Mesothelial cell of epicardium (in vitro differentiated cells): ENCODE measurements around the gene SCFD2. TPM values are rescaled to one million over a fixed set of nuclear protein-coding genes. Genes with fewer than 3 reads are reported as not detected.

ENCODE experiments used
- DNase-seq, 2 experiments: peaks; one replicate each; pipeline ENCODE4 v3.0.0; 2021; ENCODE audit warnings: low spot score in 2 of 2; ENCODE audit not compliant: unreplicated experiment in 2 of 2
- H3K27ac Mint-ChIP-seq: 2 replicates; pipeline ENCODE4 v1.8.0; 2021; ENCODE audit warnings: mixed read lengths
- H3K27me3 Mint-ChIP-seq: 2 replicates; pipeline ENCODE4 v1.8.0; 2021; ENCODE audit warnings: low read depth, mixed read lengths
- H3K36me3 Mint-ChIP-seq: 2 replicates; pipeline ENCODE4 v1.8.0; 2021; ENCODE audit warnings: mixed read lengths
- H3K4me1 Mint-ChIP-seq: 2 replicates; pipeline ENCODE4 v1.8.0; 2021; ENCODE audit warnings: mixed read lengths
- H3K4me3 Mint-ChIP-seq: 2 replicates; pipeline ENCODE4 v1.8.0; 2021; ENCODE audit warnings: mild to moderate bottlenecking, moderate library complexity, mixed read lengths
- H3K9me3 Mint-ChIP-seq: 2 replicates; pipeline ENCODE4 v1.8.0; 2021; ENCODE audit warnings: mixed read lengths
- CTCF ChIP-seq: fragments of 200-600 bp; sonication (generic); IDR thresholded peaks from one replicate; pipeline ENCODE4 v1.5.0; 2021; ENCODE audit warnings: antibody characterized with exemption; ENCODE audit not compliant: unreplicated experiment
- total RNA-seq: library from RNA; stranded (reverse); gene quantifications from 3 replicates; pipeline ENCODE4 v1.2.1, GENCODE V29; 2021

The SCFD2 gene
- total RNA-seq, 1 donor from 2014 or later, result 15.6 TPM

GRCh38 chr4:53123819-53124218 is 242.0 kb downstream of the SCFD2 start:
- DNase-seq, result no peak
- peaks cover 24% of the 10 kb centered on the region for H3K4me1 Mint-ChIP-seq
- no peak overlapping the region for H3K4me3 Mint-ChIP-seq
- H3K36me3 Mint-ChIP-seq, result no peaks in the 10 kb centered on the region
- no peak for TF ChIP-seq CTCF
- H3K27me3 Mint-ChIP-seq, result no peaks in the 10 kb centered on the region
- no peak overlapping the region for H3K27ac Mint-ChIP-seq
- no peaks in the 10 kb centered on the region for H3K9me3 Mint-ChIP-seq

- Mint-ChIP-seq H3K27me3 (no peaks in the 10 kb centered on the region), H3K4me1 (peaks cover 28% of the 10 kb centered on the region), H3K36me3 (no peaks in the 10 kb centered on the region), H3K9me3 (no peaks in the 10 kb centered on the region), H3K27ac (no peak overlapping the region), H3K4me3 (no peak overlapping the region)
- DNase-seq, result no peak
- no peak for TF ChIP-seq CTCF
Observed at GRCh38 chr4:53123171-53123570, 242.7 kb downstream of the SCFD2 start.

- DNase-seq, result no peak
- Mint-ChIP-seq H3K4me1 (peaks cover 28% of the 10 kb centered on the region), H3K9me3 (no peaks in the 10 kb centered on the region), H3K36me3 (no peaks in the 10 kb centered on the region), H3K4me3 (no peak overlapping the region), H3K27me3 (no peaks in the 10 kb centered on the region), H3K27ac (no peak overlapping the region)
- TF ChIP-seq CTCF, result no peak
Observed at GRCh38 chr4:53122280-53123116, 243.4 kb downstream of the SCFD2 start.

GRCh38 chr4:53121264-53121865 is 244.5 kb downstream of the SCFD2 start:
- Mint-ChIP-seq H3K9me3 (no peaks in the 10 kb centered on the region), H3K4me1 (peaks cover 28% of the 10 kb centered on the region), H3K4me3 (no peak overlapping the region), H3K27ac (peak overlapping the region; percentile 88), H3K36me3 (no peaks in the 10 kb centered on the region), H3K27me3 (no peaks in the 10 kb centered on the region)
- no peak for DNase-seq
- TF ChIP-seq CTCF, result no peak

- H3K36me3 Mint-ChIP-seq, result no peaks in the 10 kb centered on the region
- no peaks in the 10 kb centered on the region for H3K27me3 Mint-ChIP-seq
- peaks cover 28% of the 10 kb centered on the region for H3K4me1 Mint-ChIP-seq
- TF ChIP-seq CTCF, result no peak
- peak overlapping the region; percentile 88 for H3K27ac Mint-ChIP-seq
- DNase-seq, result no peak
- H3K4me3 Mint-ChIP-seq, result no peak overlapping the region
- no peaks in the 10 kb centered on the region for H3K9me3 Mint-ChIP-seq
Observed at GRCh38 chr4:53120778-53121177, 245.1 kb downstream of the SCFD2 start.
